Measurements from ENCODE around the gene HOXC5. TPM values are rescaled to one million over a fixed set of nuclear protein-coding genes. Genes with fewer than 3 reads are reported as not detected.

Gene HOXC5
- total and polyA plus RNA-seq, 2 donors (not counting 1 experiment from before 2014, with no cell fraction given) = not detected

- Histone ChIP-seq H3K4me1 (ENCODE audit: control insufficient read depth in 2 of 2, insufficient read depth in 2 of 2, low read length in 2 of 2) (peaks cover 34 to 65% of the 10 kb centered on the region in 2 donors), H3K9me3 (ENCODE audit: control extremely low read depth in 1 of 3, control insufficient read depth in 2 of 3, insufficient read depth in 1 of 3, low read length in 2 of 3) (peaks cover 0 to 66% (median 0%) of the 10 kb centered on the region in 3 donors), H4K20me1 (ENCODE audit: control insufficient read depth, insufficient read depth, low read length, poor library complexity, severe bottlenecking) (no peaks in the 10 kb centered on the region), H3K27me3 (replicated peaks in 1 of 4; ENCODE audit: control extremely low read depth in 1 of 4, control insufficient read depth in 3 of 4, insufficient read depth in 4 of 4, low read length in 3 of 4) (peaks cover 0 to 99% (median 85%) of the 10 kb centered on the region in 4 experiments), H3K79me2 (ENCODE audit: control insufficient read depth, insufficient read depth, low read length) (no peaks in the 10 kb centered on the region), H3K4me2 (replicated peaks; ENCODE audit: low read depth, low read length, poor library complexity, severe bottlenecking) (peak overlapping the region; percentile 29), H3K9ac (ENCODE audit: low read length) (no peak overlapping the region), H3K4me3 (ENCODE audit: control extremely low read depth in 1 of 5, extremely low read depth in 1 of 5, insufficient read depth in 1 of 5, low read depth in 2 of 5, low read length in 4 of 5) (peak overlapping the region in 1 of 5 experiments; percentile 4), H2AFZ (ENCODE audit: insufficient read depth, low read depth, low read length, poor library complexity, severe bottlenecking) (no peak overlapping the region), H3K27ac (ENCODE audit: low read length in 2 of 2) (no peak overlapping the region), H3K36me3 (replicated peaks in 1 of 2; ENCODE audit: control extremely low read depth in 1 of 2, control insufficient read depth in 1 of 2, extremely low read depth in 1 of 2, insufficient read depth in 2 of 2, low read length in 1 of 2) (no peaks in the 10 kb centered on the region)
- ChIA-PET CTCF (interaction anchor here (0.9 to 5.0 kb wide), 5 partner anchors 15 to 208 kb away, joined by 3 to 20 read pairs (median 5); partner anchors contain the start of gene HOXC10), POLR2A (no interaction called here)
- Mint-ChIP-seq H3K4me1 (peaks cover 28% of the 10 kb centered on the region), H3K27me3 (peaks cover 89% of the 10 kb centered on the region), H3K27ac (peak overlapping the region; percentile 20), H3K9me3 (ENCODE audit: insufficient read depth) (no peaks in the 10 kb centered on the region), H3K4me3 (peak overlapping the region; percentile 13)
- TF ChIP-seq EZH2 (IDR thresholded peaks at IDR 0.05; ENCODE audit: borderline replicate concordance, insufficient read depth, low read depth, low read length, poor library complexity, severe bottlenecking) (no peak), CTCF (IDR thresholded peaks at IDR 0.05) (no peak)
- intact Hi-C loops (cut with micrococcal nuclease) = loop anchor here (5.0 to 10.0 kb wide), 3 partner anchors 33 to 365 kb away; partner anchors contain the start of genes GPR84, HOXC12 and HOXC5
- no peak for DNase-seq
- 12% methylated on average over 22 of the region's 35 CpGs for WGBS (ENCODE audit: insufficient coverage)
- ATAC-seq (ENCODE audit: low read depth) = no peak
Measured at GRCh38 chr12:53999559-54000115, 33.2 kb upstream of the HOXC5 start.
